Measurements from ENCODE around the gene SMC6. TPM values are rescaled to one million over a fixed set of nuclear protein-coding genes. Genes with fewer than 3 reads are reported as not detected.

The SMC6 gene
- 26.0 and 29.8 TPM in 2 replicates for total RNA-seq

GRCh38 chr2:17753803-17754663, at the start of gene SMC6, which contains the start of gene GEN1:
SMC6 (minus strand) TSS chr2:17753810; CDS start chr2:17745946, 7,864 bp downstream.
GEN1 (plus strand) TSS chr2:17754138; CDS start chr2:17759944, 5,806 bp downstream.

Other genes with a start within 250 kb of the SMC6 start
- not detected in 2 replicates for gene RAD51AP2, start 235.4 kb downstream of the SMC6 start, total RNA-seq
- not detected in 2 replicates for gene VSNL1, start 213.1 kb downstream of the SMC6 start, total RNA-seq
- 8.9 TPM in 2 replicates for gene GEN1, start 328 bp upstream of the SMC6 start, total RNA-seq
- not detected in 2 replicates for gene MSGN1, start 62.6 kb upstream of the SMC6 start, total RNA-seq
- gene KCNS3, start 124.9 kb upstream of the SMC6 start, total RNA-seq = 0.81 and 0.94 TPM in 2 replicates